Putamen (tissue), 1 donor: ENCODE measurements around the gene CHAD.
"Not testable (repeated sequence)": the region's sequence is repeated elsewhere in the genome, so short reads cannot be mapped to it uniquely, and the experiment has no call there.

Source experiments
- DNase-seq: peaks from one replicate; pipeline ENCODE4 v3.0.0-alpha.2; 2016; ENCODE audit warnings: low spot score

CHAD gene

GRCh38 chr17:50426814-50427787 is 41.6 kb downstream of the CHAD start:
- DNase-seq, result no peak

- DNase-seq, result no peak
Observed at GRCh38 chr17:50426472-50426782, 42.3 kb downstream of the CHAD start.

GRCh38 chr17:50425682-50426471 is 42.8 kb downstream of the CHAD start, which contains the start of gene ACSF2:
Gene ACSF2 (plus strand): TSS chr17:50426218. CDS start chr17:50426262, 44 bp downstream.
- no peak for DNase-seq

GRCh38 chr17:50424996-50425681 is 43.5 kb downstream of the CHAD start:
- no peak for DNase-seq

- DNase-seq, result no peak
Observed at GRCh38 chr17:50424246-50424995, 44.3 kb downstream of the CHAD start.

GRCh38 chr17:50423553-50424159 is 45.0 kb downstream of the CHAD start:
- no peak for DNase-seq

GRCh38 chr17:50422738-50423137 is 45.9 kb downstream of the CHAD start:
- DNase-seq, result no peak

GRCh38 chr17:50421308-50422051 is 47.2 kb downstream of the CHAD start:
- no peak for DNase-seq

- DNase-seq, result no peak
Observed at GRCh38 chr17:50420419-50421112, 48.1 kb downstream of the CHAD start.

GRCh38 chr17:50419577-50419976 is 49.1 kb downstream of the CHAD start:
- DNase-seq, result not testable (repeated sequence)

- DNase-seq, result no peak
Observed at GRCh38 chr17:50414808-50415207, 53.9 kb downstream of the CHAD start.
